HUES64 (cell line): Measurements from ENCODE around the gene USP6NL.

Experiments used
- H3K27ac ChIP-seq: 2 replicates; pipeline ENCODE4 v1.7.0; 2013; ENCODE audit warnings: low read depth, low read length, inconsistent platforms
- H3K27me3 ChIP-seq: 2 replicates; pipeline ENCODE4 v1.6.1; 2013; ENCODE audit warnings: mild to moderate bottlenecking, low read length; ENCODE audit not compliant: insufficient read depth
- H3K36me3 ChIP-seq: 2 replicates; pipeline ENCODE4 v1.6.1; 2013; ENCODE audit warnings: mild to moderate bottlenecking, low read length; ENCODE audit not compliant: insufficient read depth
- H3K4me1 ChIP-seq: 2 replicates; pipeline ENCODE4 v1.6.1; 2013; ENCODE audit warnings: mild to moderate bottlenecking, low read length, moderate library complexity; ENCODE audit not compliant: insufficient read depth
- H3K4me3 ChIP-seq: 2 replicates; pipeline ENCODE4 v1.5.1; 2013; ENCODE audit warnings: mild to moderate bottlenecking, low read length, moderate library complexity
- H3K9ac ChIP-seq: 2 replicates; pipeline ENCODE4 v1.6.1; 2013; ENCODE audit warnings: mild to moderate bottlenecking, low read depth, low read length
- H3K9me3 ChIP-seq: 2 replicates; pipeline ENCODE4 v1.6.1; 2013; ENCODE audit warnings: low read depth, low read length; ENCODE audit not compliant: insufficient read depth
- WGBS: fragments of 150-250, 120-280 bp; methylation state at CpG from one replicate; pipeline ENCODE4 v1.1.7; 2013; ENCODE audit warnings: missing lambda C conversion rate; 5-methylcytosine and 5-hydroxymethylcytosine counted together

USP6NL gene

DNA sequence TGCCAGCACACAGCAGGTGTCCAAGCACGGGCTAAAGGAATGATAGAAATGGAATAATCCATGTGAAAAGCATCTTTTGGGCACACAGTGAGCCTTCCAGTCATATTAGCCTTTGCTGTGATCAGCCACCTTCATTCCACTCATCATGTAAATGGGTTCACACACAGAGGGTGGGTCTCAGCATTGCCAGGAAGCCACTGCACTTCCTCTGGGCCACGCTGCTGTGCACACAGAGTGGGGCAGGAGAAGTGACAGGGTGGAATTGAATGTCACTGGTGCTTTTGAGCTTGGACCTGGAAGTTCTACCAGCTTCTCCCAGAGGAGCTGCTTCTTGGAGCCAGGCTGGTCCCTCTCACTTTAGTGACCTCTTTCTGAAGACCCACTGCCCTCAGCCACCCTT, 203.5 kb downstream of the USP6NL start:
- WGBS = 89% methylated on average over 2 of the region's 2 CpGs
- no peaks in the 10 kb centered on the region for H3K9me3 ChIP-seq
- H3K4me1 ChIP-seq = peaks cover 6% of the 10 kb centered on the region; the same call in 1 of the 2 replicates
- no peak overlapping the region for H3K27ac ChIP-seq
- no peak overlapping the region for H3K9ac ChIP-seq
- H3K4me3 ChIP-seq = no peak overlapping the region
- no peaks in the 10 kb centered on the region for H3K36me3 ChIP-seq
- no peaks in the 10 kb centered on the region for H3K27me3 ChIP-seq

DNA sequence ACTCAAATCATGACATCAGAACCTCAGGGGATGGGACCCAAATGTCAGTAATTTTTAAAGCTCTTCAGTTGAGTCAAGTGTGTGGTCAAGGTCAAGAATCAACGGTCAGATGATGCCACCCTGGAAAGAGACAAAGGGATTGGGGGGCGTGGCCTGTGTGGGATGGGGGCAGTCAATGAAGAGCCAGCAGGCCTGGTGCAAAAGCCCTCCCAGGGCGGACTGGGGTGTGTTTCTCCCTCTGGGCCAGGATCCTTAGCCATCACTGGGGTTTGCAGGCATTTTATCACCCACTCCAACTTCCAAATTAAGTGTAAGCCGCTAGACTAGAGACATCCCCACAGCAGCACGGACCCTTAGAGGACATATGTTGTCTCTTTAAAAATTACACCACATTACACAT, 204.7 kb downstream of the USP6NL start:
- Histone ChIP-seq H3K4me3 (no peak overlapping the region), H3K9ac (no peak overlapping the region), H3K9me3 (no peaks in the 10 kb centered on the region), H3K36me3 (no peaks in the 10 kb centered on the region), H3K4me1 (peaks cover 7% of the 10 kb centered on the region), H3K27me3 (no peaks in the 10 kb centered on the region), H3K27ac (no peak overlapping the region)
- 92% methylated on average over 5 of the region's 5 CpGs for WGBS

DNA sequence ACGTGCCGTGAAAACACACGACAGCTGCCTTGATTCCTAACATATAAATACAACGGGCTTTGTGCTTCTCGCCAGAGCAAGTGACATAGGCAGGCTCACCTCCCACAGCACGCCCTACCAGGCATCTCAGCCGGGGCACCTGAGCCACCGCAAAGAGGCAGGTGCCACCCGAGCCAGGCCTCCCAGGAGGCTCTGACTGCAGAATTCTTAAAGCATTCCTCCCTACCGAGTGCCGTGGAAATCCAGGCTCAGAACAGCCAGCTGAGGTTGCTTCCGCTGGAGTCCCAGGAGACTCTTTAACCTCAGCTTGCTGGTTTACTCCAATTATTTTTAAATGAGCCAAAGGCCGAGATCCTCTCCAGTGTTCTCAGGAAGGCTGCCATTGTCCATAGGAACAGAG, 206.5 kb downstream of the USP6NL start:
- Histone ChIP-seq H3K27me3 (no peaks in the 10 kb centered on the region), H3K9me3 (no peaks in the 10 kb centered on the region), H3K36me3 (no peaks in the 10 kb centered on the region), H3K4me1 (peaks cover 6% of the 10 kb centered on the region), H3K9ac (no peak overlapping the region), H3K27ac (no peak overlapping the region), H3K4me3 (no peak overlapping the region)
- WGBS = 91% methylated on average over 13 of the region's 13 CpGs
